ENCODE results near the gene CBX8. TPM values are rescaled to one million over a fixed set of nuclear protein-coding genes. Genes with fewer than 3 reads are reported as not detected.
A peak's percentile ranks its signal among the peaks of the same experiment; 100 is the strongest.

CBX8 gene
- total RNA-seq, 4 donors from 2014 or later = 0.84 to 4.2 (median 0.87) TPM; not detected in 1

GRCh38 chr17:79831265-79832217 is 34.7 kb upstream of the CBX8 start:
- H3K4me3 ChIP-seq = peak overlapping the region; percentile 21 to 46 (median 34)
- peaks cover 0 to 21% (median 2%) of the 10 kb centered on the region in 3 donors for H3K36me3 ChIP-seq
- H3K4me1 ChIP-seq = peaks cover 0 to 56% (median 30%) of the 10 kb centered on the region in 4 donors
- 14 to 23% methylated on average over 33 of the region's 33 CpGs for WGBS, 2 donors
- no peaks in the 10 kb centered on the region for H3K9me3 ChIP-seq
- TF ChIP-seq POLR2A (IDR thresholded peaks at IDR 0.05) (no peak), EP300 (IDR thresholded peaks at IDR 0.05) (peak in 1 of 2 donors; percentile 43)
- TF ChIP-seq, protein P1, sequence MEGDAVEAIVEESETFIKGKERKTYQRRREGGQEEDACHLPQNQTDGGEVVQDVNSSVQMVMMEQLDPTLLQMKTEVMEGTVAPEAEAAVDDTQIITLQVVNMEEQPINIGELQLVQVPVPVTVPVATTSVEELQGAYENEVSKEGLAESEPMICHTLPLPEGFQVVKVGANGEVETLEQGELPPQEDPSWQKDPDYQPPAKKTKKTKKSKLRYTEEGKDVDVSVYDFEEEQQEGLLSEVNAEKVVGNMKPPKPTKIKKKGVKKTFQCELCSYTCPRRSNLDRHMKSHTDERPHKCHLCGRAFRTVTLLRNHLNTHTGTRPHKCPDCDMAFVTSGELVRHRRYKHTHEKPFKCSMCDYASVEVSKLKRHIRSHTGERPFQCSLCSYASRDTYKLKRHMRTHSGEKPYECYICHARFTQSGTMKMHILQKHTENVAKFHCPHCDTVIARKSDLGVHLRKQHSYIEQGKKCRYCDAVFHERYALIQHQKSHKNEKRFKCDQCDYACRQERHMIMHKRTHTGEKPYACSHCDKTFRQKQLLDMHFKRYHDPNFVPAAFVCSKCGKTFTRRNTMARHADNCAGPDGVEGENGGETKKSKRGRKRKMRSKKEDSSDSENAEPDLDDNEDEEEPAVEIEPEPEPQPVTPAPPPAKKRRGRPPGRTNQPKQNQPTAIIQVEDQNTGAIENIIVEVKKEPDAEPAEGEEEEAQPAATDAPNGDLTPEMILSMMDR (IDR thresholded peaks at IDR 0.05) = peak in 2 of 5 experiments; percentile 10 to 16
- peak overlapping the region; percentile 63 to 89 (median 81) for H3K27ac ChIP-seq
- no peaks in the 10 kb centered on the region for H3K27me3 ChIP-seq
- peak; percentile 66 to 71 for DNase-seq (ENCODE audit: low spot score in 2 of 2)

GRCh38 chr17:79830763-79831264 is 33.9 kb upstream of the CBX8 start:
- 90 to 92% methylated on average over 8 of the region's 8 CpGs for WGBS, 2 donors
- no peaks in the 10 kb centered on the region for H3K27me3 ChIP-seq
- H3K36me3 ChIP-seq = peaks cover 0 to 21% (median 2%) of the 10 kb centered on the region in 3 donors
- H3K4me1 ChIP-seq = peaks cover 0 to 49% (median 23%) of the 10 kb centered on the region in 4 donors
- no peak overlapping the region for H3K4me3 ChIP-seq
- no peak for TF ChIP-seq EP300 (IDR thresholded peaks at IDR 0.05)
- TF ChIP-seq, protein P1 (IDR thresholded peaks at IDR 0.05) = no peak
- no peak for TF ChIP-seq POLR2A (IDR thresholded peaks at IDR 0.05)
- no peak for DNase-seq (ENCODE audit: low spot score in 2 of 2)
- peak overlapping the region; percentile 63 to 89 (median 81) for H3K27ac ChIP-seq
- no peaks in the 10 kb centered on the region for H3K9me3 ChIP-seq

- 64 to 66% methylated on average over 8 of the region's 8 CpGs for WGBS, 2 donors
- TF ChIP-seq, protein P1 (IDR thresholded peaks at IDR 0.05) = no peak
- TF ChIP-seq EP300 (IDR thresholded peaks at IDR 0.05) (no peak), POLR2A (IDR thresholded peaks at IDR 0.05) (no peak)
These were observed 33.4 kb upstream of the CBX8 start for GRCh38 chr17:79830303-79830702.

DNA sequence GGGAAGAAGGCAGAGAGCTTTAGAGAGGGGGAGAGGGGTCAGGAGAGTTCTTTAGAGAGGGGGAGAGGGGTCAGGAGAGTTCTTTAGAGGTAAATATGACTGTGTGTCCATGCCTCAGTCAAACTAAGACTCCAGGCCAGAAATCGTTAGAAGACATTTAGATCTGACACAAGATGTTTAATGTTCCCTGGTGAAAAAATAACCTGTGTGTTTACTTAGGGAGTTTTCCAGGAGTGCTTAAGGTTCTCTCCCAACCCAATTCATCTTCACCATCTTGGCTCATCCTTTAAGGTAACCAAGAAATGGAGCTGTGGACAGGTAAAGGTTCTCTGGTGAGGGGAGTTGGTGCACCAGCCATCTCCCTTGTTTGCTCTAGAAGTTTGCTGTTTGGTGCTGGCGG is 32.6 kb upstream of the CBX8 start:
- Histone ChIP-seq H3K4me1 (peaks cover 0 to 36% (median 23%) of the 10 kb centered on the region in 4 donors), H3K4me3 (no peak overlapping the region), H3K9me3 (no peaks in the 10 kb centered on the region), H3K36me3 (peaks cover 0 to 11% (median 2%) of the 10 kb centered on the region in 3 donors), H3K27me3 (peaks cover 0 to 10% of the 10 kb centered on the region in 2 donors), H3K27ac (no peak overlapping the region)
- no peak for DNase-seq (ENCODE audit: low spot score in 2 of 2)
- WGBS, 2 donors = 61 to 68% methylated on average over 2 of the region's 2 CpGs
- TF ChIP-seq, protein P1 (IDR thresholded peaks at IDR 0.05) = no peak
- TF ChIP-seq EP300 (IDR thresholded peaks at IDR 0.05) (no peak), POLR2A (IDR thresholded peaks at IDR 0.05) (no peak)

More at GRCh38 chr17:79830303-79830702, 33.4 kb upstream of the CBX8 start:
- peaks cover 0 to 44% (median 23%) of the 10 kb centered on the region in 4 donors for H3K4me1 ChIP-seq
- H3K27me3 ChIP-seq = peaks cover 0 to 2% of the 10 kb centered on the region in 2 donors
- no peak overlapping the region for H3K4me3 ChIP-seq
- no peak overlapping the region for H3K27ac ChIP-seq
- peaks cover 0 to 20% (median 2%) of the 10 kb centered on the region in 3 donors for H3K36me3 ChIP-seq
- no peak for DNase-seq (ENCODE audit: low spot score in 2 of 2)
- H3K9me3 ChIP-seq = no peaks in the 10 kb centered on the region
